Bone marrow (tissue), 2 donors: ENCODE measurements around the gene TBC1D17.
"Not testable (repeated sequence)": the region's sequence is repeated elsewhere in the genome, so short reads cannot be mapped to it uniquely, and the experiment has no call there.

Source experiments
- DNase-seq, 2 donors: peaks; one replicate each; lab custom pipeline; 2025; lab: John Stamatoyannopoulos, UW

TBC1D17 gene

DNA sequence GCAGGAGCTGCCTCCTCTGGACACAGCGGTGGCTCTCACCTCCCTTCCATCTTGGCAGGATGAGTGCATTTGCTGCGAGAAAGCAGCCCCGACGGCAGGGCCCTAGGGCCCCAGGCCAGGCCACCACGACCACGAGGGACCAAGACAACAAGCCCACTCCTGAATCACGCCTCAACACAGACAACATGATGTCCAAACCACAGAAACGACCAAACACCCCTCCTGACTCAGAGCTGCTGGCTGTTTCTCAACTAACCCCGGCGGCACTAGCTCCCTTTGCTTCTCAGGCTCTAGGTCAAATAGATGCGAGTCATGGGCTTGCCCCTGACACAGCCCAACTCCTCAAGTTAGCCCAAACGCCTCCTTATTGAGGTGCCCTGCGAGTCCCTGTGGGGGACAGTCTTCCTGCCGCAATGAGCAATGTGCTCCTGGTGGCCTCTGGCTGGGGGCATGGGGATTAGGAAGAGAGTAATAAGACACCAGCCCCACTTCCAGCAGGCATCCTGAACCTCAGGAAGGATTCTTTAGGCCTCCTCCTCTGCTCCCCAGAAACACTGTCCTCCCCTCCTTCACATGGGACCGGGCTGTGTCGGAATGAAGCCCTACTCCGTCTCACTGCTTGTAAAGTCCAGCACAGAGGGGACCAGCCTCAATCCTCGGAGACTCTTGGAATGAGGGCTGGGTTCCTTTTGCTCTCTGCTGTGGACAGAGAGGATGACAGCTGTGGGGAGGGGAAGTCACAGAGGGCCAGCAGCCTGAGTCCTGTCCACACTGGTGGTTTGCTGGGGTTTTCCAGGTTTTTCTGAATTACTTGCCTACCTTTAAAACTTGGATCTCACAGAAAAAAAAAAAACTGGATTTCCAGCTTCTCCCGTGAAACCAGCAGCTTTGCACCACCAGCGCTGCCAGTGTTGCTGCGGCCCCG lies 44.6 kb downstream of the TBC1D17 start:
- peak in 1 of 2 donors; percentile 38 for DNase-seq

DNA sequence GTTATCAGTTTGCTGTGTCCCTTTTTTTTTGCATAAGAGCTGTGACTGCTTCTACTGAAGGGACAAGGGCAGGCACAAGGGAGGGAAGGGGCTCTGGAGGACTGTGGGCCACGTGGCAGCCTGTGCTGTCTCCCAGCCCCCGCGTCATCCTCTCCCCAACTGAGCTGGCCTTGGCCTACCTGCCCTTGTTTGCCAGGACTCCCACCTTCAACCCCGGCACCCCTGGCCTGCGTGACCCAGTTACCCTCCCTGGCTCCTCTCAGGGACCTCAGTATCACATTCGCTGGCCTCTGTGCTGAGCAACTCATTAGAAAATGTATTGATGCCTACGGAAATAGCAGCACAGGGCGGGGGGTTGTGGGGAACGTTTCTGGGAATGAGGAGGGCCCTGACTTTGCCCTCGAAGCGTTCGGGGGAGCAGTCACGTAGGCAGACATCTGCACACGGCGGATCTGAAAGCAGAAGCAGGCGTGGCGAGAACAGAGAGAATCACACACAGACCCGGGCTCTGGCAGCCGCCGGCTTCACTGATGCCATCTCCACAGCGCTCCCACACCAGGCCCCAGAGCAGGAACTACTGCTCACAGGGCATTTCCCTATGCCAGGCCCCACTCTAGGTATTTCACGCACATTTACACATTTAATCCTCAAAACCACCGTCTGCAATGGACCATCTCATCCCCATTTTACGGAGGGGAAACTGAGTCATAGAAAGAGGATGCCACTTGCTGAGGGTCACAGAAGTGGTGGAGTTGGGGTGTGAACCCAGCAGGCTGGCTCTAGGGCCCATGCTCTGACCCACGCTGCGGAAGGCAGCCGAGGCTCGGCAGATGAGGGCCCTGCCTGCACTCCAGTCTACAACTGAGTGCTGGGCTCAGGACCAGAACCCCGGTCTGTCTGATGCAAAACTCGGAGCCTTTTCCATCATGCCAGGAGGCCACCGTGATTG lies 45.8 kb downstream of the TBC1D17 start:
- no peak for DNase-seq

DNA sequence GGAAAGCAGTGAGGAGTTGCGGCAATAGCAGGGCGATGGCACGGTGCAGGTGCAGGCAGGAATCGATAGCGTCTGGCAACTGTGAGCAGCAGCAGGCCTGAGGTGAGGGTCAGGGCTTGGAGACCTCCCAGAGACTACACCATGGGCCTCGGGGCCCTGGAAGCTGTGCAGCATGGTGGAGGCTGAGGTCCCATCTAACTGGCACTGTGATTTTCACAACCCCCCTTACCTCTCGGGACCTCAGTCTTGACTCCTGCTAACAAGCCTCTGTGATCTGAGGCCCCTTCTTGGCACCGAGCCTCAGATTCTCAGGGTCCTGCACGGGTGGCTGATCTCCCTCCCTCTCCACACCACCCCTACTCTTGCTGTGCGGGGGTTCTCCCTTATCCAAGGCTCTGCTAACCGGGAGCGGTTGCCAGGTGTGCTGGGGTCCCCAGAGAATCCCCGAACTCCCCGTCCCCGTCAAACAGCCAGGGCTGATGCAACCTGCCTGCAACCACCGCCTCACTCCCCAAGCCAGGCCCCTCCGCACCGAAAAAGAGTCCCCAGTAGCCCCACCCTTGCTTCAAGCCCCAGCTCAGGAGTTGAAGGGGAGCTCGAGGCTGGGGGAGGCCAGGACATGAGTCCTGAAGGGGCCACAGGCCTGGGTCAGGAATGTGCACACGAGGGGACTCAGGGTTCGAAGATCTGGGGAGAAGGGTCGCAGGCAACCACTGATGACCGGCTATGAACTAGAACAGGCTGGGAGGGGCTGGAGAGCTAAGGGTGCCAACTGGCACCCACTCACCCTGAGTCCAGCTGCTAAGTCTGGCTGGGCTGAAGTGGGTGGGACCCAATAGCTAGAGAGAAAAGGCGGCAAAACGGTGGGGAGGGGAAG lies 46.7 kb downstream of the TBC1D17 start:
- no peak for DNase-seq

- DNase-seq = not testable (repeated sequence)
These were observed 47.3 kb downstream of the TBC1D17 start for GRCh38 chr19:49924881-49925210.

- DNase-seq = no peak
These were observed 48.0 kb downstream of the TBC1D17 start for GRCh38 chr19:49925486-49925885.

DNA sequence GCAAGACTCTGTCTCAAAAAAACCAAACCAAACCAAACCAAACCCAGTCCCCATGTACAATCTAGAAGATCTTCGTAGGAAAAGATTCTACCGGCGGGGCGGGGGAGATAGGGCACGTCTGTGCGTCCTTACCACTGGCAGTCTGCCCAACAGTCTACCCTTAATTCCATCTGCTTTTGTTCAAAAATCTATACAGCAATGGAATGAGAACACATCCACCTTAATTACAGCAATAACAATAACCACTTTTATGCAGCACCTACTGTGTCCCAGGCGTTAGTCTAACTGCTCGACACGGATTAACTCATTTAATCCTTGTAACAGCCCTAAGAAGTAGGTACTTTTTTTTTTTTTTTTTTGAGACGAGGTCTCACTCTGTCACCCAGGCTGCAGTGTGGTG lies 49.0 kb downstream of the TBC1D17 start:
- DNase-seq = no peak

GRCh38 chr19:49927526-49928264 lies 50.2 kb downstream of the TBC1D17 start:
- no peak for DNase-seq

- peak; percentile 81 to 96 for DNase-seq
These were observed 51.7 kb downstream of the TBC1D17 start, which contains the start of the genes ATF5 and NUP62 for GRCh38 chr19:49929121-49929610. TSS of gene ATF5 (plus strand) at chr19:49929205. CDS start at chr19:49930851, 1,646 bp downstream. TSS of gene NUP62 (minus strand) at chr19:49929504. CDS start at chr19:49909807, 19,697 bp downstream.

- DNase-seq = peak; percentile 94 to 96
These were observed 52.3 kb downstream of the TBC1D17 start for GRCh38 chr19:49929611-49930482.

DNA sequence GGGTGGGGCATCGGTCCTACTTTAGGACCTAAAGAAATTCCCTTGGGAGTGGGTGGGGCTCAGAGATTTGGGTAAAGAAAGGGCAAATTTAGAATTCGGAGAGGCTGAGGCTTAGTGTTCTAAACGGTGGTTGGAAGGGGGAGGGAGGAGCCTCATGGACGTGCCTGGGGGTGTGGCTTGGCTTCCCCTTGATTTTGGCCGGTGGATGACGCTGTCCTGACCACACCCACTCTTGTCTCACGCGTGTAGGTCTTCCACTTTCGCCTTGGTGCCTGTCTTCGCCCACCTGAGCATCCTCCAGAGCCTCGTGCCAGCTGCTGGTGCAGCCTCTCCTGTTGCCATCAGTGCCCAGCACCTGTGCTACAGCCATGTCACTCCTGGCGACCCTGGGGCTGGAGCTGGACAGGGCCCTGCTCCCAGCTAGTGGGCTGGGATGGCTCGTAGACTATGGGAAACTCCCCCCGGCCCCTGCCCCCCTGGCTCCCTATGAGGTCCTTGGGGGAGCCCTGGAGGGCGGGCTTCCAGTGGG lies 53.0 kb downstream of the TBC1D17 start:
- DNase-seq = no peak

GRCh38 chr19:49931293-49932040 lies 54.0 kb downstream of the TBC1D17 start:
- no peak for DNase-seq

GRCh38 chr19:49932041-49932451 lies 54.5 kb downstream of the TBC1D17 start:
- DNase-seq = no peak

GRCh38 chr19:49932731-49933131 lies 55.2 kb downstream of the TBC1D17 start:
- no peak for DNase-seq

DNA sequence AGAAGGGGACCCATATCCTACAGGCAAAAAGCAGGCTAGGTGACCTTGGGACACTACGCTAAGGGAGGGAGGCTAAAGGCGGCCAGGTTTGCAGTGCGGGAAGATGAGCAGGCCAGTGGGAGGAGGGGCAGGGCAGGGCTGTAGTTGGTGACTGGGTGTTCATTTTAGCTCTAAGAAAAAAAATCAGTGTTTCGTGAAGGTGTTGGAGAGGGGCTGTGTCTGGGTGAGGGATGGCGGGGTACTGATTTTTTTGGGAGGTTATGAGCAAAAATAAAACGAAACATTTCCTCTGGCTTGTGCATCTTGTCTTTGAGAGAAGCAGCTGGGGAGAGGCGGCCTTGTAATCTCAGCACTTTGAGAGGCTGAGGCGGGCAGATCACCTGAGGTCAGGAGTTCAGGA lies 56.1 kb downstream of the TBC1D17 start:
- no peak for DNase-seq

DNA sequence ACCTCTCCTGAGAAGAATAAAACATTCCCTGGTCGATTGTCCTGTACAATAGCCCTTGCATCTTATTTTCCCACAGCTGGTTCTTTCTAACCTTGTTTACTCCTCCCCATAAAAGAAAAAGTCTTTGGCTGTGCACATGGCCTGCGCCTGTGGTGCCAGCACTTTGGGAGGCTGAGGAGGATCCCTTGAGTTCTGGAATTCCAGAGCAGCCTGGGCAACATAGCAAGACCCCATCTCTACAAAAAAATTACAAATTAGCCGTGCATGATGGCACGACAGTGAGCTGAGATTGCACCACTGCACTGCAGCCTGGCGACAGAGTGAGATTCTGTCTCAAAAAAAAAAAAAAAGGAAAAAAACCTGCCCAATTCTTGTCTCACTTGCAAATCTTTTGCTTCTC lies 59.0 kb downstream of the TBC1D17 start:
- no peak for DNase-seq

- DNase-seq = peak; percentile 55 to 59
These were observed 60.4 kb downstream of the TBC1D17 start for GRCh38 chr19:49937750-49938381.
